Esophagus muscularis mucosa (tissue), 4 donors: ENCODE measurements around the gene CLEC4M. TPM values are rescaled to one million over a fixed set of nuclear protein-coding genes. Genes with fewer than 3 reads are reported as not detected.

Experiments used
- DNase-seq: peaks from one replicate; pipeline ENCODE4 v3.0.0-alpha.2; 2017; ENCODE audit errors: extremely low spot score
- H3K27ac ChIP-seq, 4 donors: fragments of 200-600 bp; sonication (generic); replicated peaks in 1 of 4; 1 replicate in 3 of 4; 2 replicates in 1 of 4; pipeline ENCODE4 v1.5.1; 2016 to 2019; ENCODE audit warnings: mild to moderate bottlenecking in 1 of 4
- H3K27me3 ChIP-seq, 4 donors: fragments of 200-600 bp; sonication (generic); one replicate each; pipeline versions ENCODE4 v1.5.1 to v1.6.0; 2016 to 2019
- H3K36me3 ChIP-seq, 4 donors: fragments of 200-600 bp; sonication (generic); one replicate each; pipeline ENCODE4 v1.5.1; 2016 to 2019
- H3K4me1 ChIP-seq, 4 donors: fragments of 200-600 bp; sonication (generic); one replicate each; pipeline ENCODE4 v1.5.1; 2016 to 2019
- H3K4me3 ChIP-seq, 4 donors: fragments of 200-600 bp; sonication (generic); 1 replicate in 2 of 4; 2 replicates in 2 of 4; pipeline ENCODE4 v1.5.1; 2016 to 2019; ENCODE audit warnings: mild to moderate bottlenecking in 4 of 4, moderate library complexity in 1 of 4
- H3K9me3 ChIP-seq, 4 donors: fragments of 200-600 bp; sonication (generic); 1 replicate in 3 of 4; 2 replicates in 1 of 4; pipeline ENCODE4 v1.5.1; 2016 to 2019
- EP300 ChIP-seq: sonication (generic); formaldehyde crosslinking; IDR thresholded peaks from one replicate; pipeline ENCODE4 v1.6.1; 2017; ENCODE audit warnings: antibody characterized with exemption
- POLR2A ChIP-seq: fragments of 450-650 bp; IDR thresholded peaks from one replicate; pipeline ENCODE4 v1.6.1; 2017; ENCODE audit warnings: antibody characterized with exemption, moderate library complexity, mild to moderate bottlenecking, low read depth
- POLR2AphosphoS5 ChIP-seq, 2 donors: sonication (generic); formaldehyde crosslinking; IDR thresholded peaks; one replicate each; pipeline ENCODE4 v1.6.1; 2017; ENCODE audit warnings: antibody characterized with exemption in 2 of 2
- WGBS: methylation state at CpG from one replicate; pipeline ENCODE4 v1.1.5; 2018; 5-methylcytosine and 5-hydroxymethylcytosine counted together
- intact Hi-C: fragments of 100-400 bp; cut with DNase I; formaldehyde crosslinking; loops from one replicate; pipeline ENCODE4 v1.15.1; 2023
- total RNA-seq, 4 donors: library from RNA; depleted of rRNA; stranded (reverse); fragments of >200 nt; gene quantifications; one replicate each; pipeline versions ENCODE4 v1.1.0 to v1.2.1, GENCODE V29; 2016
- TF ChIP-seq, protein P1 (sequence below), 3 experiments: fragments of 200-600 bp in 2 of 3; fragments of 450-650 bp in 1 of 3; sonication (generic) in 2 of 3; IDR thresholded peaks; one replicate each; pipeline ENCODE4 v1.5.1; 2017 to 2019; ENCODE audit warnings: antibody characterized with exemption in 3 of 3, mild to moderate bottlenecking in 2 of 3, moderate library complexity in 1 of 3

Gene CLEC4M
- total RNA-seq, 4 donors from 2014 or later = not detected

DNA sequence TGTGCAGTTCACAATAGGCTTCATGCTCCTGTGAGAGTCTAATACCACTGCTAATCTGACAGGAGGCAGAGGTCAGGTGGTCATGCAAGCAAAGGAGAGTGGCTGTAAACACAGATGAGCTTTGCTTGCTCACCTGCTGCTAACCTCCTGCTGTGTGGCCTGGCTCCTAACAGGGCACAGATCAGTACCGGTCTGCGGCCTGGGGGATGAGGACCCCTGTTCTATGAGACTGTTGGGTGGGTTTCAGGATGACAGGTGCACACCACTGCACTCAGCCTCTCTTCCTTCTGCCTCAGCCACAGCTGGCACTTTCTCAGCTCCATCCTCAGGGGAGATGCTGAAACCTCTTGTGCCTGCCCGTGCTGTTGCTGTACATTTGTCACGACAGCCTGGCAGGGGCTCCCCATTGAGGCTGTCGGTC lies 40.8 kb upstream of the CLEC4M start:
- WGBS = 43% methylated on average over 5 of the region's 5 CpGs
- Histone ChIP-seq H3K4me3 (no peak overlapping the region), H3K9me3 (peaks cover 0 to 3% (median 1%) of the 10 kb centered on the region in 4 donors), H3K27me3 (peaks cover 0 to 59% (median 0%) of the 10 kb centered on the region in 4 donors), H3K27ac (no peak overlapping the region), H3K36me3 (no peaks in the 10 kb centered on the region), H3K4me1 (no peaks in the 10 kb centered on the region)
- TF ChIP-seq, protein P1, sequence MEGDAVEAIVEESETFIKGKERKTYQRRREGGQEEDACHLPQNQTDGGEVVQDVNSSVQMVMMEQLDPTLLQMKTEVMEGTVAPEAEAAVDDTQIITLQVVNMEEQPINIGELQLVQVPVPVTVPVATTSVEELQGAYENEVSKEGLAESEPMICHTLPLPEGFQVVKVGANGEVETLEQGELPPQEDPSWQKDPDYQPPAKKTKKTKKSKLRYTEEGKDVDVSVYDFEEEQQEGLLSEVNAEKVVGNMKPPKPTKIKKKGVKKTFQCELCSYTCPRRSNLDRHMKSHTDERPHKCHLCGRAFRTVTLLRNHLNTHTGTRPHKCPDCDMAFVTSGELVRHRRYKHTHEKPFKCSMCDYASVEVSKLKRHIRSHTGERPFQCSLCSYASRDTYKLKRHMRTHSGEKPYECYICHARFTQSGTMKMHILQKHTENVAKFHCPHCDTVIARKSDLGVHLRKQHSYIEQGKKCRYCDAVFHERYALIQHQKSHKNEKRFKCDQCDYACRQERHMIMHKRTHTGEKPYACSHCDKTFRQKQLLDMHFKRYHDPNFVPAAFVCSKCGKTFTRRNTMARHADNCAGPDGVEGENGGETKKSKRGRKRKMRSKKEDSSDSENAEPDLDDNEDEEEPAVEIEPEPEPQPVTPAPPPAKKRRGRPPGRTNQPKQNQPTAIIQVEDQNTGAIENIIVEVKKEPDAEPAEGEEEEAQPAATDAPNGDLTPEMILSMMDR (IDR thresholded peaks at IDR 0.05) = no peak
- TF ChIP-seq POLR2A (no peak), EP300 (no peak), POLR2AphosphoS5 (IDR thresholded peaks at IDR 0.05) (no peak)
- intact Hi-C loops = no loop called here
- no peak for DNase-seq

DNA sequence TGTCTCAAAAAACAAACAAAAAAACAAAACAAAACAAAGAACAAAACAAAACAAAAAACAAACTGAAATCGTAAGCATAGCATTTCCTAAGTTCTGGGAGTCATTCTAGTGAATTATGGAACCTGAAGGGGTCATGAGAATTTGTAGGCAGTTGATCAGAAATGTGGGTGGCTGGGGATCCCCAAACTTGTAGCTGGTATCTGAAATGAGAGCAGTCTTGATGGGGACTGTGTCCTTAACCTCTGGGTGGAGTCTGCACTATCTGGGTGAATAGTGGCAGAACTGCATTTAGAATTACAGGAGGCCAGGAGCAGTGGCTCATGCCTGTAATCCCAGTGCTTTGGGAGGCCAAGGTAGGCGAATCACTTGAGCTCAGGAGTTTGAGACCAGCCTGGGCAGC lies 37.3 kb upstream of the CLEC4M start:
- H3K4me3 ChIP-seq = no peak overlapping the region
- DNase-seq = no peak
- WGBS = 65% methylated on average over 2 of the region's 2 CpGs
- peaks cover 0 to 10% (median 5%) of the 10 kb centered on the region in 4 donors for H3K4me1 ChIP-seq
- H3K27me3 ChIP-seq = peaks cover 0 to 83% (median 14%) of the 10 kb centered on the region in 4 donors
- no peaks in the 10 kb centered on the region for H3K36me3 ChIP-seq
- intact Hi-C loops = no loop called here
- no peaks in the 10 kb centered on the region for H3K9me3 ChIP-seq
- H3K27ac ChIP-seq = no peak overlapping the region
- no peak for TF ChIP-seq POLR2AphosphoS5 (IDR thresholded peaks at IDR 0.05)
- TF ChIP-seq, protein P1 (IDR thresholded peaks at IDR 0.05) = no peak
- TF ChIP-seq POLR2A = no peak
- TF ChIP-seq EP300 = no peak

DNA sequence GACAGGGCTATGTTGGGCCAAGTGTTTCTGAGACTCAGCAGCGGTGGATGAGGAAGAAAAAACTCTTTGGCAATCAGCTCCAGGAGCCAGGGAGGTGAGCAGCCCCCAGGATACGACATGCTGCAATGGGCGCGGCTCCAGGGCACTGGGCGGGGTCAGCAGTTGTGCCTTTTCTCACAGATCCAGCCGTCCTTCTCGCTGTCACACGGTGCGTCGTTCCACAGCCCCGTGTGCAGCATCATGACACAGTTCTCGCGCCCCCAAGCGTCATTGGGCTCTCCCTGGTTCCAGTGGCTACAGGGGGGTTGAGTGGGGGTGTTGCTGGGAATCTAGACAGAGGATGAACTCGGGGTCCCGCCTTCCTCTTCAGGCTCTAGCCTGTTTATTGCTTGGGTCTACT lies 33.8 kb upstream of the CLEC4M start:
- intact Hi-C loops = no loop called here
- Histone ChIP-seq H3K4me3 (no peak overlapping the region), H3K9me3 (no peaks in the 10 kb centered on the region), H3K36me3 (no peaks in the 10 kb centered on the region), H3K27ac (no peak overlapping the region), H3K27me3 (peaks cover 0 to 91% (median 22%) of the 10 kb centered on the region in 4 donors), H3K4me1 (peaks cover 0 to 10% (median 5%) of the 10 kb centered on the region in 4 donors)
- no peak for TF ChIP-seq EP300
- no peak for TF ChIP-seq POLR2A
- TF ChIP-seq, protein P1 (IDR thresholded peaks at IDR 0.05) = no peak
- TF ChIP-seq POLR2AphosphoS5 (IDR thresholded peaks at IDR 0.05) = no peak
- no peak for DNase-seq
- 18% methylated on average over 16 of the region's 16 CpGs for WGBS

DNA sequence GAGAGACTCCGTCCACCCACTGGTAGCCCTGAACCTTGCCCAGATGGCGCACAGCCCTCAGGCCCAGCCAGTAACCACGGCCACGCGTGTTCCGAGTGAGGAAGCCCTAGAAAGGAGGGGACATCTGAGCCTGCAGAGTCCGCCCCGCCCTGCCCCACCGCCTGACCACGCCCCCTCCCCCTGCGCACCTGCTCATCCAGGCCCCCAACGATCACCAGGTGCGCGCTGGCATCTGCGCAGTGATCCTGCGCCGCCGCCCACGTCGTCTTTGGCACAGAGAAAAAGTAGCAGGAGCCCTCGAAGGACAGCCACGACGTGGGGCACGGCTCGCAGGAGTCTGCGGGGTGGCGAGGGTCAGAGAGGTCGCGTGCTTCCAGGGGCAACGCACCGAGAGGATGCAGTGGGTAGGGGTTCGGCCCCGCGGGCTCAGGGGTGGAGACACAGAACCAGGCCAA lies 33.2 kb upstream of the CLEC4M start:
- Histone ChIP-seq H3K36me3 (no peaks in the 10 kb centered on the region), H3K27ac (no peak overlapping the region), H3K4me3 (peak overlapping the region in 2 of 4 donors; percentile 6 to 10), H3K9me3 (no peaks in the 10 kb centered on the region), H3K27me3 (peaks cover 0 to 91% (median 22%) of the 10 kb centered on the region in 4 donors), H3K4me1 (peaks cover 0 to 10% (median 5%) of the 10 kb centered on the region in 4 donors)
- TF ChIP-seq, protein P1 (IDR thresholded peaks at IDR 0.05) = no peak
- TF ChIP-seq POLR2AphosphoS5 (IDR thresholded peaks at IDR 0.05) (no peak), EP300 (no peak), POLR2A (no peak)
- intact Hi-C loops = no loop called here
- no peak for DNase-seq
- WGBS = 11% methylated on average over 18 of the region's 34 CpGs
